Measurements from ENCODE around the gene CLEC4G. TPM values are rescaled to one million over a fixed set of nuclear protein-coding genes. Genes with fewer than 3 reads are reported as not detected.

CLEC4G gene, protein sequence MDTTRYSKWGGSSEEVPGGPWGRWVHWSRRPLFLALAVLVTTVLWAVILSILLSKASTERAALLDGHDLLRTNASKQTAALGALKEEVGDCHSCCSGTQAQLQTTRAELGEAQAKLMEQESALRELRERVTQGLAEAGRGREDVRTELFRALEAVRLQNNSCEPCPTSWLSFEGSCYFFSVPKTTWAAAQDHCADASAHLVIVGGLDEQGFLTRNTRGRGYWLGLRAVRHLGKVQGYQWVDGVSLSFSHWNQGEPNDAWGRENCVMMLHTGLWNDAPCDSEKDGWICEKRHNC
- total RNA-seq = 10 to 100 TPM in 1 of 4 donors, 1 to 10 TPM in 1, under 1 TPM in 1, not detected in 1; 0.59 to 16.5 (median 1.7) TPM

DNA sequence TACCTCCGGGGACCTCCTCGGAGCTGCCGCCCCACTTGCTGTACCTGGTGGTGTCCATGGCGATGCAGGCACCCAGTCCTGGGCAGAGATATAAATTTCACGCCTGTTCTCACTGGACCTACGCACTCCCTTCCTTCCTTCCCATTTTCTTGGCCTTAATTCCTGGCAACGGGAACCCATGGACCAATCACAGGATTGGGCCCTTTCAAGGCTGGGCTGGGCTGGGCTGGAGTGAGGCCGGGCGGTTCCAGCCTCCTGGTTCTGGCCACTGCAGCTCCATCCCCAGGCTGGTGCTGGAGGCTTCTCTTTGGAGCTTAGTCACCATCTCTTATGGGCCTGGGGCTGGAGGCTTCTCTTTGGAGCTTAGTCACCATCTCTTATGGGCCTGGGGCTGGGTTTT, at the start of gene CLEC4G:
Gene CLEC4G, minus strand, starts transcription at position 66 of the 400 bp plus-strand sequence. Its CDS starts 8 bp downstream, at position 58.
- no peak for DNase-seq (ENCODE audit: low spot score in 2 of 2)
- no peak for TF ChIP-seq EP300 (IDR thresholded peaks at IDR 0.05)
- TF ChIP-seq, protein P1, sequence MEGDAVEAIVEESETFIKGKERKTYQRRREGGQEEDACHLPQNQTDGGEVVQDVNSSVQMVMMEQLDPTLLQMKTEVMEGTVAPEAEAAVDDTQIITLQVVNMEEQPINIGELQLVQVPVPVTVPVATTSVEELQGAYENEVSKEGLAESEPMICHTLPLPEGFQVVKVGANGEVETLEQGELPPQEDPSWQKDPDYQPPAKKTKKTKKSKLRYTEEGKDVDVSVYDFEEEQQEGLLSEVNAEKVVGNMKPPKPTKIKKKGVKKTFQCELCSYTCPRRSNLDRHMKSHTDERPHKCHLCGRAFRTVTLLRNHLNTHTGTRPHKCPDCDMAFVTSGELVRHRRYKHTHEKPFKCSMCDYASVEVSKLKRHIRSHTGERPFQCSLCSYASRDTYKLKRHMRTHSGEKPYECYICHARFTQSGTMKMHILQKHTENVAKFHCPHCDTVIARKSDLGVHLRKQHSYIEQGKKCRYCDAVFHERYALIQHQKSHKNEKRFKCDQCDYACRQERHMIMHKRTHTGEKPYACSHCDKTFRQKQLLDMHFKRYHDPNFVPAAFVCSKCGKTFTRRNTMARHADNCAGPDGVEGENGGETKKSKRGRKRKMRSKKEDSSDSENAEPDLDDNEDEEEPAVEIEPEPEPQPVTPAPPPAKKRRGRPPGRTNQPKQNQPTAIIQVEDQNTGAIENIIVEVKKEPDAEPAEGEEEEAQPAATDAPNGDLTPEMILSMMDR (IDR thresholded peaks at IDR 0.05) = no peak
- TF ChIP-seq POLR2A (IDR thresholded peaks at IDR 0.05) = no peak
- Histone ChIP-seq H3K27me3 (peaks cover 0 to 43% of the 10 kb centered on the region in 2 donors), H3K9me3 (no peaks in the 10 kb centered on the region), H3K4me1 (no peaks in the 10 kb centered on the region), H3K4me3 (no peak within 1 kb of the TSS), H3K27ac (no peak within 1 kb of the TSS), H3K36me3 (no peaks in the 10 kb centered on the region)
- 40 to 62% methylated on average over 9 of the region's 9 CpGs for WGBS, 2 donors

DNA sequence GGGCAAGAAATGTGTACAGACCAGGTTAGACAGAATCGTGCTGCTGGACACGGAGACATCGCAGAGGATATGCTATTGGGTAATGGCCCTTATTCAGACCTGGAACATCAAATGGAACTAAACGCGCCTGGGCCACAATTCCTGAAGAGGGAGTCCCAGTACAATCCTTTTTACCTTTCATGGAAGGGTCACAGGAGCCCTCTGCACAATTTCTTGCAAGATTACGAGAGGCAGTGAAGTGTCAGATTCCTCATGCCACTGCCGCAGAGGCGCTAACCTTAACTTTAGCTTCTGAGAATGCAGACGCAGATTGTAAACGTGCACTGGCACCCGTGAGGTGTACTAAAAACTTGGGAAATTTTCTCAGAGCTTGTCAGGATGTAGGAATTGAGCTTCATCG, 49.2 kb upstream of the CLEC4G start:
- Histone ChIP-seq H3K4me1 (no peaks in the 10 kb centered on the region), H3K9me3 (peaks cover 0 to 17% (median 0%) of the 10 kb centered on the region in 4 donors), H3K27ac (no peak overlapping the region), H3K27me3 (no peaks in the 10 kb centered on the region), H3K36me3 (no peaks in the 10 kb centered on the region), H3K4me3 (no peak overlapping the region)
- TF ChIP-seq POLR2A (IDR thresholded peaks at IDR 0.05) = no peak
- TF ChIP-seq, protein P1 (IDR thresholded peaks at IDR 0.05) = no peak
- no peak for DNase-seq (ENCODE audit: low spot score in 2 of 2)
- WGBS, 2 donors = 45 to 51% methylated on average over 12 of the region's 12 CpGs

DNA sequence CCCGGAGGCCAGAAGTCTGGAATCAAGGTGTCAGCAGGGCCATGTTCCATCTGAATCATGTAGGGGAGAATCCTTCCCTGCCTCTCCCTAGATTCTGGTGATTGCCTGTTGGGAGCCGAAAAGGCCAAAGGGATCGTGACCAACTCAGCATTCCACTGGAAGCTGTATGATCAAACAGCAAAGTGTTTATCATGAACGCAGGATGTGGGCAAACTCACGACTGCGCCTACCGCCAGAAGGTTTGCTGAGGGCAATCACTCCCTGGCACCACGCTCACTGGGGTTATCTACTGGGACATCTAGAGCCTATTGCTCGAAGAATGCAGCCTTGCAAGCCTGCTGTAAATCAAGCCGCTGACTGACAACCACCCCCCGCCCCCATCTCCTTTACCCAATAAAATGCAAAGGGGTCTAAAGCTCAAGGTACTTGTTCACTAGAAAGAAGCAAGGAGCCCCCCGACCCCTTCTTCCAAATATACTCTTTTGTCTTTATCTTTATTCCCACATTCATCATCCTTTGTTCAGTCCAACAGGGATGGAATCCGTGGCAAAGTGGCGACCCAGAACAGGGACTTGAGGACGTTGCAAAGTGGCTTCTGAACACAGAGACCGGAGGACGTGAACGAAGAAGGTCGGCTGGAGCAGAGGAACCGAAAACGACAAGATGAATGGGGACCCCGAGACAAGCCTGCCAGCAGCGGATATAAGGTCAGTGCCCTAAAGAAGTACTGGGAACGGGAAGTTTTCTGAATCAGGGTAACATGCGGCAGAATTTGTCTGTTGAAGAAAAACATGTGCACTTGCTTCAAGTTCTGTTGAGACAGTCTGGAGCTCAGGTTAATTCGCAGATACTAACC, 47.9 kb upstream of the CLEC4G start:
- Histone ChIP-seq H3K27ac (no peak overlapping the region), H3K27me3 (no peaks in the 10 kb centered on the region), H3K9me3 (peaks cover 0 to 6% (median 0%) of the 10 kb centered on the region in 4 donors), H3K4me1 (no peaks in the 10 kb centered on the region), H3K36me3 (no peaks in the 10 kb centered on the region), H3K4me3 (no peak overlapping the region)
- TF ChIP-seq, protein P1 (IDR thresholded peaks at IDR 0.05) = no peak
- no peak for TF ChIP-seq POLR2A (IDR thresholded peaks at IDR 0.05)
- no peak for TF ChIP-seq EP300 (IDR thresholded peaks at IDR 0.05)
- 84 to 87% methylated on average over 26 of the region's 26 CpGs for WGBS, 2 donors
- DNase-seq (ENCODE audit: low spot score in 2 of 2) = no peak

DNA sequence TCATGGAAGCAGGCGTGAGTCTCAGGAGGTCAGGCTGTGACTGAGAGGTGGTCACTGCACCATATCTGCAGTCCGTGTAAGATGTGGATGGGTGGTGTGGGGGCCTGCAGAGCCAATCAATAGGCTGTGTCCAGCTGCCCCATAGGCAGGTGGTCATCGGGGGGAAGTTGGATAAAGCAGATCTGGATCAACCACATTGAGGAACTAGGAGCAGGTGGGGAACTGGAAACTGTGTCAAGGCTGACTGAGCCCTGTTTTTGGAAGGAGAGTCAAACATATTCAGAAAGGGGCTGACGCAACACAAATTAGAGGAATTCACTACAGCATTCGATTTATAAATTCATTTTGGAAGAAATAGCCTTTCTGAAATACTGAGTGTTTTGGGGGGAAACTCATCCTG, 46.2 kb upstream of the CLEC4G start:
- WGBS, 2 donors = 42 to 60% methylated on average over 5 of the region's 5 CpGs
- peaks cover 0 to 3% (median 0%) of the 10 kb centered on the region in 4 donors for H3K9me3 ChIP-seq
- H3K4me3 ChIP-seq = no peak overlapping the region
- no peaks in the 10 kb centered on the region for H3K27me3 ChIP-seq
- no peak for DNase-seq (ENCODE audit: low spot score in 2 of 2)
- TF ChIP-seq EP300 (IDR thresholded peaks at IDR 0.05) = no peak
- TF ChIP-seq, protein P1 (IDR thresholded peaks at IDR 0.05) = no peak
- no peak for TF ChIP-seq POLR2A (IDR thresholded peaks at IDR 0.05)
- no peak overlapping the region for H3K27ac ChIP-seq
- H3K4me1 ChIP-seq = no peaks in the 10 kb centered on the region
- H3K36me3 ChIP-seq = no peaks in the 10 kb centered on the region

DNA sequence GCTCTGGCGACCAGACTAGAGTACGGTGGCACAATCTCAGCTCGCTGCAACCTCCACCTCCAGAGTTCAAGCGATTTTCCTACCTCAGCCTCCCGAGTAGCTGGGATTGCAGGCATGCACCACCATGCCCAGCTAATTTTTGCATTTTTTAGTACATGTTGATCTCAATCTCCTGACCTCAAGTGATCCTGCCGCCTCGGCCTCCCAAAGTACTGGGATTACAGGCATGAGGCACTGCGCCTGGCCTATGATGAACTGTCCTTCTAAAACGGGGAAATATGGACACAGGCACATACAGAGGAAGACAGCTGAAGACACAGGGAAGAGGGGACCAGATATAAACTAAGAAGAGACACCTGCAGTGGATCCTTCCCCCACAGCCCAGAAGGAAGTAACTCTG, 43.9 kb upstream of the CLEC4G start:
- peaks cover 0 to 3% (median 0%) of the 10 kb centered on the region in 4 donors for H3K9me3 ChIP-seq
- no peaks in the 10 kb centered on the region for H3K27me3 ChIP-seq
- H3K27ac ChIP-seq = no peak overlapping the region
- H3K36me3 ChIP-seq = no peaks in the 10 kb centered on the region
- H3K4me3 ChIP-seq = no peak overlapping the region
- no peaks in the 10 kb centered on the region for H3K4me1 ChIP-seq
- 88% methylated on average over 9 of the region's 9 CpGs for WGBS, 2 donors
- TF ChIP-seq, protein P1 (IDR thresholded peaks at IDR 0.05) = no peak
- TF ChIP-seq POLR2A (IDR thresholded peaks at IDR 0.05) = no peak
- no peak for TF ChIP-seq EP300 (IDR thresholded peaks at IDR 0.05)
- no peak for DNase-seq (ENCODE audit: low spot score in 2 of 2)

Data from tibial nerve (tissue), 4 donors.